Left renal pelvis (tissue), 4 donors: ENCODE results near the gene TKT. TPM values are rescaled to one million over a fixed set of nuclear protein-coding genes. Genes with fewer than 3 reads are reported as not detected.
A peak's percentile ranks its signal among the peaks of the same experiment; 100 is the strongest.

Experiments used
- DNase-seq, 4 donors: peaks; one replicate each; pipeline ENCODE4 v3.0.0-alpha.2; 2013; ENCODE audit warnings: low read depth in 4 of 4, low spot score in 3 of 4
- polyA plus RNA-seq, 4 donors: library from polyadenylated mRNA; unstranded; fragments of 120-200 nt; gene quantifications; one replicate each; pipeline ENCODE4 v1.2.1, GENCODE V29; 2013; ENCODE audit not compliant: insufficient read length in 4 of 4

Gene TKT
- polyA plus RNA-seq, 4 donors, result 89.4 to 116 (median 95.2) TPM

GRCh38 chr3:53226142-53226840, 29.5 kb downstream of the TKT start:
- no peak for DNase-seq

GRCh38 chr3:53225651-53226050, 30.2 kb downstream of the TKT start:
- no peak for DNase-seq

- no peak for DNase-seq
These were observed 30.6 kb downstream of the TKT start for GRCh38 chr3:53225181-53225580.

DNA sequence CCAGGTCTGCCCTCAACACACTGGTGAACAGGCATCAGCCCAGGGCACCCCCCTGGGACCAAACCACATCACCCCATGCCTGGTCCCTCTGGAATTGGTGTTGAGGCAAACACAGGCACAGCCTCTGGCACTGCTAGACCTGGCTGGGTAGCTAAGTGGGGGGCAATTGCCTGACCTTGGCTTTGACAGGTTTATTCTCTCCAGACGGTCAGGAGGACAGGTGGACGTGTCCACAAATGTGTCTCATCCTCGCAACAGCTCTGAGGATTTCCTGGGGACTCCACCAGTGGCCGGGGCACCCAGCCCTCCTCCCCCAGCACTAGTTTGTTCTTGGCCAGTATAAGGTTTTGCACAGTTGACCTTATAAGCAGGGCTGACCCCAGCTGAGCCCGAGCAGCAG, 31.3 kb downstream of the TKT start:
- DNase-seq, result no peak

GRCh38 chr3:53224026-53224425, 31.8 kb downstream of the TKT start:
- no peak for DNase-seq

GRCh38 chr3:53223541-53223966, 32.3 kb downstream of the TKT start:
- no peak for DNase-seq

GRCh38 chr3:53223025-53223424, 32.8 kb downstream of the TKT start:
- no peak for DNase-seq

GRCh38 chr3:53222183-53222901, 33.5 kb downstream of the TKT start:
- DNase-seq, result no peak

DNA sequence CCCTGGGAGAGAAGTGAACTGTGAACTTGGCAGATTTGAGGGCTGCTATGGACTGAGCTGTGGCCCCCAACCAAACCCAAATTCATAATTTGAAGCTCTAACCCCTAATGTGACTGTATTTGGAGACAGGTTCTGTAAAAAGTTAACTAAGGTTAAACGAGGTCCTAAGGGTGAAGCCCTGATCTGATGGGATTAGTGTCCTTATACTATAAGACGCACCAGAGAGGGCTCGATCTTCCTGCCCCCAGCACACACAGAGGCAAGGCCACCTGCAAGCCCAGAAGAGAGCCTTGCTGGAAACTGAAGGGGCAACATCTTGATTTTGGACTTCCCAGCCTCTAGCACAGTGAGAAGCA, 34.0 kb downstream of the TKT start:
- DNase-seq, result no peak

- no peak for DNase-seq
These were observed 34.5 kb downstream of the TKT start for GRCh38 chr3:53221345-53221744.

GRCh38 chr3:53219895-53220483, 35.8 kb downstream of the TKT start:
- peak in 3 of 4 donors; percentile 39 to 52 (median 46) for DNase-seq

GRCh38 chr3:53218131-53218530, 37.7 kb downstream of the TKT start:
- no peak for DNase-seq

- DNase-seq, result no peak
These were observed 38.6 kb downstream of the TKT start for GRCh38 chr3:53217175-53217574.

- no peak for DNase-seq
These were observed 39.1 kb downstream of the TKT start for GRCh38 chr3:53216723-53217122.

GRCh38 chr3:53215816-53216215, 40.0 kb downstream of the TKT start:
- DNase-seq, result no peak

DNA sequence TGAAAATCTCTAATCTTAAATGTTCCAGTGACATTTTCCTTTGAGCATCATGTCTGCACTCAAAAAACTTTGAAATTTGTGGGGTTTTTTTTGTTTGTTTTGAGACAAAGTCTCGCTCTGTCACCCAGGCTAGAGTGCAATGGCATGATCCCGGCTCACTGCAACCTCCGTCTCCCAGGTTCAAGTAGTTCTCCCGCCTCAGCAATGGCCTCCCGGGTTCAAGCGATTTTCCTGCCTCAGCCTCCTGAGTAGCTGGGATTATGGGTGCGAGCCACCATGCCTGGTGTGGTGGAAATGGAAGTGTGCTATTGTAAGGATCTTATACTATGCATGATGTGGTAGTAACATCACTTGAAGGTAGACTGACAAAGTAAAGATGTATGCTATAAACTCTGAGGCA, 42.5 kb downstream of the TKT start:
- no peak for DNase-seq

- DNase-seq, result no peak
These were observed 43.8 kb downstream of the TKT start for GRCh38 chr3:53211706-53212702.

DNA sequence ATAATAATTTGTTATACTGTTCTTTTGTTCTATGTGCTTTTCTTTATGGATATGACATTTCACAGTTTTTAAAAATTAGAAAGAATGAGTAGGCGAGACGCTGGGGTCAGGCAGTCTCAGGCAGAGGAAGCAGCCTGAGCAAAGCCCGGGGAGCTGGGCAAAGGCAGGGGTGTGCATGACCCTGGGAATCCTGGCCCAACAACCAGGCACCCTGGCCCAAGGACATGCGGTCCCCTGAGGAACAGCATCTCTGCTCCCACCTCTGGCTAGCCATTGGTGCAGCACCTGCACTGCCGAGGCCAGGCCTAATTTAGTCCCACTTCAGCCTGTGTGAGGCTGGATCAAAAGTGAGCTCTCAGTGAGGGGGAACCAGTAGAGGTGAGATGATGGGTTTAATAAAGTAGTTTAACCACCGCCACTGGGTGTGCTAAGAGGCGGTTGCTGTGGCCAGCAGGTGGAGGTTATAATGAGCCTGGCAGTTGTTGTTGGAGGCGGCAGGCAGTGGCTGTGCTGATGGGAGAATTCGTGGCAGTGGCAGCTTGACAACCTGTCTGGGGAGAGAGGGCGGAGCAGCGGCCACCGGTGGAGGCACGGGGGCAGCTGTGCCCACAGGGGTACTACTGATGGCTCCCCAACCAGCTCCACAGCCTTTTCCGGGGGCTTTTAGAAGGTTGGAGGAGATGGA, 53.3 kb downstream of the TKT start:
- no peak for DNase-seq

DNA sequence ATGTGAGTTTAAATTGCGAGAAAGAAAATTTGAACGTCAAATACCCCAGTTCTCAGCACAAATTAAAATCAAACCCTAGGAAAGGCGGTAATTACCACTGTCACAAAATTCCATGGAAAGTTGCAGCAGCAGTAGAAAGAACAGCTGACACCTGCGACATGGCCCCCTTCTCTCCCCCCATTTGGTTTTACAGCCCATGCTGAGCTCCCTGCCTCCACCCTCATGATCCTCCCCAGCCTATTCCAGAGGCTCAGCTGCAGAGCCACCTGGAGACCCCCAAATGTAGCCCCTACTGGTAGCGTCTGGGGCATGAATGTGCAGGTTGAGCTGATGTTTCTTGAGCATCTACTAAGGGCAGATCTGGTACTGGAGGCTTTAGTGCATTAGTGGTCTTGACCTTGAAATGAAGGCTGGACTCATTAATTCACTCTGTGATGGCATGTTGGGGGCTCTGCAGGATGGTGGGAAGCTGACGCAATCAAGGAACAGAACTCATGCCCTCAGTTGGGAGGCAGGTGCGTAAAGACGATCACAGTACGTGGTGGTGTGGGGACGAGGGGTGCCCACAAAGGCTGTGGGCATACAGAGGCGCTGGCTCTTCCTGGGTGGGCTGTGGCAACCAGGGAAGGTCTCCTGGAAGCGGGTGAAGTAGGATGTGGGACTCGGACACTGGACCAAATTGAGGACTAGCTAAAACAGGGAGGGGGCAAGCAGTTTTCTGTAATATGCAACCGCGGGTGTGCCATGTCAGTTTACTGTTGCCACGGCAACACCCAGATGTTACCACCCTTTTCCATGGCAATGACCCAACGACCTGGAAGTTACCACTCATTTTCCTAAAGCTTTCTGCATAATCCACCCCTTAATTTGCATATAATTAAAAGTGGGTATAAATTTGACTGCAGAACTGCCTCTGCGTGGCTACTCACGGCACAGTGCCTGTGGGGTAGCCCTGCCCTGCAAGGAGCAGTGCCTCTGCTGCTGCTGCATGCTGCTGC, 55.0 kb downstream of the TKT start:
- no peak for DNase-seq
